Lower leg skin (tissue), 3 donors: Measurements from ENCODE around the gene NFYC.

Experiments used
- CTCF ChIP-seq, 3 donors: fragments of 450-650 bp; IDR thresholded peaks; one replicate each; pipeline ENCODE4 v1.5.1; 2016; ENCODE audit warnings: antibody characterized with exemption in 3 of 3, mild to moderate bottlenecking in 3 of 3, moderate library complexity in 2 of 3
- POLR2A ChIP-seq, 2 donors: fragments of 450-650 bp; IDR thresholded peaks; one replicate each; pipeline ENCODE4 v1.6.1; 2016 to 2017; ENCODE audit warnings: antibody characterized with exemption in 2 of 2, mild to moderate bottlenecking in 1 of 2, moderate library complexity in 1 of 2

- TF ChIP-seq CTCF (IDR thresholded peaks at IDR 0.05), result no peak
- no peak for TF ChIP-seq POLR2A (IDR thresholded peaks at IDR 0.05)
Observed at GRCh38 chr1:40757084-40757483, 65.6 kb downstream of the NFYC start.
